22Rv1 (cell line): ENCODE data around the gene TTC33.

Experiments used
- H3K27ac ChIP-seq: fragments of 450-650 bp; 2 replicates; pipeline ENCODE4 v1.5.1; 2017
- ZFX ChIP-seq: fragments of 450-650 bp; IDR thresholded peaks from 2 replicates; pipeline ENCODE4 v1.6.1; 2017; ENCODE audit warnings: antibody characterized with exemption, borderline replicate concordance
- TF ChIP-seq, protein P1 (sequence below): fragments of 450-650 bp; IDR thresholded peaks from 2 replicates; pipeline ENCODE4 v1.5.1; 2017; ENCODE audit warnings: mild to moderate bottlenecking

Gene TTC33

DNA sequence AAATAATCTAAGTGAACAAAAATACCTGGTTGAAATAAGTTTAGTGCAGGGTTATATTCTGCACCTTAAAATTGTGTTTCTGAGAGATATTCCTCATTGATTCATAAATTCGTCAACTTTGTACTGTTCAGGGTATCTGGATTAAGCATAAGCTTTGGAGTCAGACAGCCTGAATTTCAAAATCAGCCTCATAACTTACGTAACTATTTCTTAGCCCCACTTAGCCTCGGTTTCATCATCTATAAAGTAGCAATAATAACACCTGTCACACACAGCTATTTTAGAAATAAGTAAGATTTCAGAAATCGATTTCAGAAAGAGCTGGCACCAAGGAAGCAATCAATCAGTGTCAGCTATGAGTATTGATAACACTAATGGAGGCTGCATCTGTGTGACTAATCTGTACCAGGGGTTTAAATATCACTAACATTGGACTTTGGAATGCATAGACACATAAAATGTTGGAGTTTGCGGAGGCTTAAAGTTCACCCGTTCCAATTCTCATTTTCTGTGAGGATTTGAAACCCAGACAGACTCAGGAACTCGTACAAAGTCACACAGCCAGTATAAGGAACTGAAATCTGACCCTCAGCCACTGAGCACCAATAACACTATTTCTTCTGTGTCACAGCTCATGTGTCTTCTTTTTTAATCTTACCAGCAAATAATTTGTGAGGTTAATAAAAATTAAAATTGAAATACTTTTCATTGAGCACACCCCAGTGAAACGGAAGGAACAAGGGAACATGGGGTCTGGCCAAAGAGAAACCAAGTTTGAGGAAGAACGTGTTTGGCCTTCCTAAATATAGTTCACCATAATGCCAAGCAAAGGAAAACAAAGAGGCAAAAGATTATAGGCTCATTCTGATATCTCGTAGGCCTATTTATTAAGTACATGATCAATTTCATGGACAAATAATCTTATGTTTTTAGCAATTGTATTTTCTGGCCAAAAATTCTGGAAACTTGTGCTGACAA lies 270.5 kb downstream of the TTC33 start:
- no peak for TF ChIP-seq ZFX
- no peak overlapping the region for H3K27ac ChIP-seq

DNA sequence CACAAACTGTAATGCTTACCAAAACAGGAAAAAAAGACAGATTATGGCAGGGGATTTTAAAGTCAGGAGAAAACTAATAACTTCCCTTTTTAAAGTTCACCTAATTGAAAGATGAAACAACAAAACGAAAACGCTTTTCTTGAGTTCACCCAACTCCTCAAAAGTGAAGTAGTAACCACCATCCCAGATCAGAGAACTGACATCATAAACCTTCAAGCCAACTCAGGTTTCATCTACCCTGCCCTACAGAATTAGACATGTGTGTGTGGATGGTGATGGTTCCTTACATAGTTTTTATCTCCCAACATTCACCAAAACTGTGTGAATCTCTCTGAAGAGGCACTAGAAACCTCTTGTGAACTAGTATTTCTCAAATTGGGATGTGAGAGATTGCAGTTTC lies 271.3 kb downstream of the TTC33 start:
- TF ChIP-seq, protein P1, sequence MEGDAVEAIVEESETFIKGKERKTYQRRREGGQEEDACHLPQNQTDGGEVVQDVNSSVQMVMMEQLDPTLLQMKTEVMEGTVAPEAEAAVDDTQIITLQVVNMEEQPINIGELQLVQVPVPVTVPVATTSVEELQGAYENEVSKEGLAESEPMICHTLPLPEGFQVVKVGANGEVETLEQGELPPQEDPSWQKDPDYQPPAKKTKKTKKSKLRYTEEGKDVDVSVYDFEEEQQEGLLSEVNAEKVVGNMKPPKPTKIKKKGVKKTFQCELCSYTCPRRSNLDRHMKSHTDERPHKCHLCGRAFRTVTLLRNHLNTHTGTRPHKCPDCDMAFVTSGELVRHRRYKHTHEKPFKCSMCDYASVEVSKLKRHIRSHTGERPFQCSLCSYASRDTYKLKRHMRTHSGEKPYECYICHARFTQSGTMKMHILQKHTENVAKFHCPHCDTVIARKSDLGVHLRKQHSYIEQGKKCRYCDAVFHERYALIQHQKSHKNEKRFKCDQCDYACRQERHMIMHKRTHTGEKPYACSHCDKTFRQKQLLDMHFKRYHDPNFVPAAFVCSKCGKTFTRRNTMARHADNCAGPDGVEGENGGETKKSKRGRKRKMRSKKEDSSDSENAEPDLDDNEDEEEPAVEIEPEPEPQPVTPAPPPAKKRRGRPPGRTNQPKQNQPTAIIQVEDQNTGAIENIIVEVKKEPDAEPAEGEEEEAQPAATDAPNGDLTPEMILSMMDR, result no peak
- TF ChIP-seq ZFX, result no peak
- H3K27ac ChIP-seq, result no peak overlapping the region

DNA sequence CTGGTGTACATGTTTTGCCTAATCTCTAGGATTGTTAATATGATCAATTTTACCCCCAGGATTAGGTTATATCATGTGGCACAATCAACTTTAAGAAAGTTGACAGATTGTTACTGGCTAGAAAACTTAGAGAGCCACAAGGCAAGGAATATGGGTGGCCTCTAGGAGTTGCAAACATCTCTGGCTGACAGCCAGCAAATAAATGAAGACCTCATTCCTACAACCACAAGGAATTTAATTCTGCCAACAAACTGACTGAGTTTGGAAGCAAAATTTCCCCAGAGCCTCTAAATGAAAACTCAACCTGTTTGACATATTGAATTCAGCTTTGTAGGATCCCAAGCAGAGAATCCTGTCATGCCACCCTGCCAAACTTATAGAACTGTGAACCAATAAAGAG lies 272.4 kb downstream of the TTC33 start:
- H3K27ac ChIP-seq, result no peak overlapping the region
- TF ChIP-seq, protein P1, result no peak
- no peak for TF ChIP-seq ZFX

DNA sequence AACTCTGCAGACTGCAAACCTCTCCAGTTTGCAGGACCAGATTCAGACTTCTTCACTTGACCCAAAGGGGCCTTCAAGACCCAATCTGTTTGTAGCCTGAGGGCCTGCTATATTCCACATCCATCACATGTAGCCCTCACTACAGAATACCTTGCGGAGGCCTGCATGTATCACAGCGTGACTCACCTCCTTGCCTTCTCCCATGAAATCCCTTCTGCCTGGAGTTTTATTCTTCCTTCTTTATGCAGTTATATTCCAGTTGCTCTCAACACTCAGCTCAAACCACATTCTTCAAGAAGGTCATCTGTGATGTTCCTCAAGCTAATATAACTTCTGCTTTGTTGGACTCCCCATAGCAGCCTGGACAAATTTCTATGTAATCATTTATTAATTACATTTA lies 274.5 kb downstream of the TTC33 start:
- H3K27ac ChIP-seq, result no peak overlapping the region
- TF ChIP-seq ZFX, result no peak
- TF ChIP-seq, protein P1, result no peak

DNA sequence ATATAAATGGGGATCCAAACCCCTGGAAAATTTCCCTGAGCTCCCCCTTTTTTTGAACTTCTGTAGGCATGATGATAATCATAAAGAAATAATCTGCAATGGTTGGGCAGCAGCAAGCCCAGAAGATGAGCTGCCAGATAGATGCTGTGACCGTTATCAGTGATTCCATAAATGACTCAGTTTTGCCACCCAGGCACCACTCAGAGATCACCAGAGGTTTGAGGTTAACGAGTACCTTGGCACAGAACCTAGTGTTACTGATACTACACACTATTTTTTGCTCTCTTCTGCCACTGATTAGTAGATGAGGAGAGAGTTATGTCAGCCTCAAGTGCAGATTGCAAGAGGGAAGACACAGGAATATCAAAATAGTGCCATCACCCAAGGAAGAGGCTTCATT lies 275.4 kb downstream of the TTC33 start:
- H3K27ac ChIP-seq, result no peak overlapping the region
- TF ChIP-seq, protein P1, result no peak
- no peak for TF ChIP-seq ZFX

DNA sequence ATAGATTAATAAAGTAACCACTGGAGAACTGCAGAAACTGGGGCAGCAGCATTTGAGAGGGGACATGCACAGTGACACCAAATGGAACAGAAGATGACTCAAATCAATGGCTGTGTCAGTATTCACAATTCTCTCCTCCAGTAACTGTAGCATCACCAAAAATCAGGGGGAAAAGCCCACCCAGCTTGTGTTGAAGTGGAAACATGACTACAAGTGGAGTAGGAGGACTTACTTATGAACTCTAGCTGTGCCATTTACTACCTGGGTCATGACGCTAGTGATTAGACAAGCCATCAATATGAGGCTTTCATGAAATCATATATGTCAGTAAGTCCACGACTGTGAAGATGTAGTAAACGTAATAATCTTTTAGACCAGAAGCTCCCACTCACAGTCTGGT lies 275.8 kb downstream of the TTC33 start:
- no peak overlapping the region for H3K27ac ChIP-seq
- TF ChIP-seq, protein P1, result no peak
- TF ChIP-seq ZFX, result no peak

DNA sequence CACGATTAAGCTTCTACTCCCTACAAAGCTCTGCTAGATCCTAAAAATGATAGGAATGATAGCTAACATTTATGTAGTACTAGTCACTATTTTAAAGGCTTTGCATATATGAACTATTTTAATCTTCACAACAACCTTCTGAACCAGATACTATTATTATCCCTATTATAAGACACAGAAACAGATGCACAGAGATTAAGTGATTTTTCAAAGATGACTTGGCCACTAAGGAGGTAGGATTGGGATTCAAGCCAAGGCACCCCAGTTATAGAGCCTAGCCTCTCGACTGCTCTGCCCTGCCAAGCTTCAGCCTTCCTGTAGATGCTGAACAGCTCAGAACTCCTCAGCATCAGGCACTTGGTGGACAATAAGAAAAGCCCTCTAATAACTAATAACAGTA lies 277.0 kb downstream of the TTC33 start:
- TF ChIP-seq, protein P1, result no peak
- TF ChIP-seq ZFX, result no peak
- no peak overlapping the region for H3K27ac ChIP-seq
